Jurkat, Clone E6-1 (cell line): ENCODE data around the gene AGPAT1. TPM values are rescaled to one million over a fixed set of nuclear protein-coding genes. Genes with fewer than 3 reads are reported as not detected.
A peak's percentile ranks its signal among the peaks of the same experiment; 100 is the strongest.
"Not testable (repeated sequence)": the region's sequence is repeated elsewhere in the genome, so short reads cannot be mapped to it uniquely, and the experiment has no call there.

Experiments used
- DNase-seq: peaks from one replicate; pipeline ENCODE4 v3.0.0-alpha.2; 2011; ENCODE audit warnings: low read depth, low spot score
- H3K4me3 ChIP-seq: 2 replicates; pipeline ENCODE4 v1.5.1; 2011; ENCODE audit warnings: mild to moderate bottlenecking, low read length, control low read depth, moderate library complexity
- polyA plus RNA-seq: library from polyadenylated mRNA; unstranded; fragments of >200 nt; gene quantifications from one replicate; pipeline ENCODE4 v1.2.1, GENCODE V29; 2012; ENCODE audit warnings: missing spikeins; ENCODE audit not compliant: insufficient read length, insufficient read depth

Gene AGPAT1
- 57.3 TPM for polyA plus RNA-seq

- peak; percentile 97 for DNase-seq
- H3K4me3 ChIP-seq: peak within 1 kb of the TSS; percentile 96
These were observed at the start of gene AGPAT1 for GRCh38 chr6:32175711-32176475. Gene AGPAT1 (minus strand): TSS chr6:32176084. CDS start chr6:32171496, 4,588 bp downstream.

GRCh38 chr6:32224696-32225095, 48.8 kb upstream of the AGPAT1 start:
- DNase-seq: no peak

GRCh38 chr6:32223258-32224235, 47.7 kb upstream of the AGPAT1 start, which contains the start of gene NOTCH4:
Gene NOTCH4 (minus strand): TSS chr6:32224067. CDS start chr6:32223928, 139 bp downstream.
- no peak for DNase-seq
- no peak within 1 kb of the TSS for H3K4me3 ChIP-seq

More at GRCh38 chr6:32224696-32225095, 48.8 kb upstream of the AGPAT1 start:
- H3K4me3 ChIP-seq: no peak overlapping the region

GRCh38 chr6:32222333-32223230, 46.7 kb upstream of the AGPAT1 start:
- no peak overlapping the region for H3K4me3 ChIP-seq
- DNase-seq: no peak

- no peak for DNase-seq
- no peak overlapping the region for H3K4me3 ChIP-seq
These were observed 44.1 kb upstream of the AGPAT1 start for GRCh38 chr6:32220021-32220420.

- no peak overlapping the region for H3K4me3 ChIP-seq
- DNase-seq: no peak
These were observed 42.3 kb upstream of the AGPAT1 start for GRCh38 chr6:32218167-32218566.

GRCh38 chr6:32216998-32217397, 41.1 kb upstream of the AGPAT1 start:
- no peak for DNase-seq
- H3K4me3 ChIP-seq: no peak overlapping the region

GRCh38 chr6:32216285-32216684, 40.4 kb upstream of the AGPAT1 start:
- no peak overlapping the region for H3K4me3 ChIP-seq
- DNase-seq: no peak

GRCh38 chr6:32215617-32216016, 39.7 kb upstream of the AGPAT1 start:
- no peak overlapping the region for H3K4me3 ChIP-seq
- no peak for DNase-seq

GRCh38 chr6:32214126-32214525, 38.2 kb upstream of the AGPAT1 start:
- no peak for DNase-seq
- H3K4me3 ChIP-seq: no peak overlapping the region

- H3K4me3 ChIP-seq: no peak overlapping the region
- no peak for DNase-seq
These were observed 37.8 kb upstream of the AGPAT1 start for GRCh38 chr6:32213649-32214048.

- no peak overlapping the region for H3K4me3 ChIP-seq
- no peak for DNase-seq
These were observed 36.3 kb upstream of the AGPAT1 start for GRCh38 chr6:32212076-32212760.

- not testable (repeated sequence) for DNase-seq, H3K4me3 ChIP-seq
These were observed 35.5 kb upstream of the AGPAT1 start for GRCh38 chr6:32211432-32211831.

- no peak for DNase-seq
- H3K4me3 ChIP-seq: no peak overlapping the region
These were observed 34.3 kb upstream of the AGPAT1 start for GRCh38 chr6:32210191-32210601.

- no peak for DNase-seq
- H3K4me3 ChIP-seq: no peak overlapping the region
These were observed 33.1 kb upstream of the AGPAT1 start for GRCh38 chr6:32208996-32209395.

GRCh38 chr6:32204268-32204715, 28.4 kb upstream of the AGPAT1 start:
- H3K4me3 ChIP-seq: no peak overlapping the region
- no peak for DNase-seq

GRCh38 chr6:32203426-32204267, 27.8 kb upstream of the AGPAT1 start:
- H3K4me3 ChIP-seq: no peak overlapping the region
- no peak for DNase-seq
